Body of pancreas (tissue), 4 donors: ENCODE results near the gene DDX20. TPM values are rescaled to one million over a fixed set of nuclear protein-coding genes. Genes with fewer than 3 reads are reported as not detected.
"Not testable (repeated sequence)": the region's sequence is repeated elsewhere in the genome, so short reads cannot be mapped to it uniquely, and the experiment has no call there.

ENCODE experiments used
- ATAC-seq: fragments of 150-250 bp; one replicate; pipeline ENCODE4 v1.9.1; 2016
- DNase-seq, 4 donors: peaks; one replicate each; pipeline ENCODE4 v3.0.0-alpha.2; 2019
- H3K27ac ChIP-seq, 4 donors: fragments of 200-600 bp; sonication (generic); 1 replicate in 3 of 4; 2 replicates in 1 of 4; pipeline versions ENCODE4 v1.5.1 to v1.6.1; 2016 to 2019; ENCODE audit warnings: mild to moderate bottlenecking in 1 of 4, mixed read lengths in 1 of 4, moderate library complexity in 1 of 4
- H3K27me3 ChIP-seq, 2 donors: fragments of 200-600 bp; sonication (generic); one replicate each; pipeline ENCODE4 v1.6.0; 2016; ENCODE audit warnings: mild to moderate bottlenecking in 1 of 2
- H3K36me3 ChIP-seq, 2 donors: fragments of 200-600 bp; sonication (generic); replicated peaks in 1 of 2; 2 replicates each; pipeline ENCODE4 v1.5.1; 2016; ENCODE audit warnings: low read depth in 2 of 2; ENCODE audit not compliant: insufficient read depth in 1 of 2
- H3K4me1 ChIP-seq: fragments of 200-600 bp; sonication (generic); one replicate; pipeline ENCODE4 v1.6.0; 2016
- H3K4me3 ChIP-seq, 2 donors: fragments of 200-600 bp; sonication (generic); 1 replicate in 1 of 2; 2 replicates in 1 of 2; pipeline ENCODE4 v1.5.1; 2016 to 2019
- H3K9me3 ChIP-seq, 3 donors: fragments of 200-600 bp; sonication (generic); 1 replicate in 2 of 3; 2 replicates in 1 of 3; pipeline ENCODE4 v1.5.1; 2016
- POLR2A ChIP-seq, 3 donors: fragments of 450-650 bp; IDR thresholded peaks; one replicate each; pipeline ENCODE4 v1.6.1; 2016; ENCODE audit warnings: antibody characterized with exemption in 3 of 3, mild to moderate bottlenecking in 2 of 3
- WGBS, 2 donors: methylation state at CpG; one replicate each; pipeline ENCODE4 v1.1.5; 2017; 5-methylcytosine and 5-hydroxymethylcytosine counted together
- intact Hi-C: fragments of 100-400 bp; cut with DNase I; formaldehyde crosslinking; loops from one replicate; pipeline ENCODE4 v1.15.1; 2023
- total RNA-seq, 2 donors: library from RNA; depleted of rRNA; stranded (reverse); fragments of >200 nt; gene quantifications; one replicate each; pipeline ENCODE4 v1.1.0, GENCODE V29; 2016
- TF ChIP-seq, protein P1 (sequence below), 7 experiments: fragments of 450-650 bp in 4 of 7; fragments of 200-600 bp in 3 of 7; sonication (generic) in 3 of 7; IDR thresholded peaks; one replicate each; pipeline ENCODE4 v1.5.1; 2016 to 2019; ENCODE audit warnings: antibody characterized with exemption in 7 of 7

The DDX20 gene
- total RNA-seq, 2 donors from 2014 or later = 5.7 to 34.3 TPM

DNA sequence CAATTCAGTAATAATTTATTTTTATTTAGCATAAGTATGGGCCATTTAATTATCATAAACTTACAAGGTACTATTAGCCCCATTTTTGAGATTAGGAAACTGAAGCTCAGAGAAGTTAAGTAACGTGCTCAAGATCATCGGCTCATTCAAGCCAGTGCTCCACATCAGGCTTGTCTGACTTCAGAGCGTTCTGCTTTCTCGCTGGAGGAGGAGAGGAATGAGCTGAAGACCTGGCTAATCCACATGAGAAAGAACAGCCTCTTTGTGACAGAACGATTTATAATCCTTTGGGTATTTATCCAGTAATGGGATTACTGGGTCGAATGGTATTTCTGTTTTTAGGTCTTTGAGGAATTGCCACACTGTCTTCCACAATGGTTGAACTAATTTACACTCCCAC lies 39.7 kb downstream of the DDX20 start:
- H3K36me3 ChIP-seq = no peaks in the 10 kb centered on the region
- H3K27me3 ChIP-seq = no peaks in the 10 kb centered on the region
- H3K4me3 ChIP-seq = no peak overlapping the region
- no peak overlapping the region for H3K27ac ChIP-seq
- WGBS, 2 donors = 80 to 85% methylated on average over 6 of the region's 6 CpGs
- intact Hi-C loops = loop anchor here (10.0 kb wide), 1 partner anchor 189 kb away; the partner anchor contains the start of gene KCND3
- DNase-seq = no peak
- no peaks in the 10 kb centered on the region for H3K9me3 ChIP-seq
- TF ChIP-seq, protein P1, sequence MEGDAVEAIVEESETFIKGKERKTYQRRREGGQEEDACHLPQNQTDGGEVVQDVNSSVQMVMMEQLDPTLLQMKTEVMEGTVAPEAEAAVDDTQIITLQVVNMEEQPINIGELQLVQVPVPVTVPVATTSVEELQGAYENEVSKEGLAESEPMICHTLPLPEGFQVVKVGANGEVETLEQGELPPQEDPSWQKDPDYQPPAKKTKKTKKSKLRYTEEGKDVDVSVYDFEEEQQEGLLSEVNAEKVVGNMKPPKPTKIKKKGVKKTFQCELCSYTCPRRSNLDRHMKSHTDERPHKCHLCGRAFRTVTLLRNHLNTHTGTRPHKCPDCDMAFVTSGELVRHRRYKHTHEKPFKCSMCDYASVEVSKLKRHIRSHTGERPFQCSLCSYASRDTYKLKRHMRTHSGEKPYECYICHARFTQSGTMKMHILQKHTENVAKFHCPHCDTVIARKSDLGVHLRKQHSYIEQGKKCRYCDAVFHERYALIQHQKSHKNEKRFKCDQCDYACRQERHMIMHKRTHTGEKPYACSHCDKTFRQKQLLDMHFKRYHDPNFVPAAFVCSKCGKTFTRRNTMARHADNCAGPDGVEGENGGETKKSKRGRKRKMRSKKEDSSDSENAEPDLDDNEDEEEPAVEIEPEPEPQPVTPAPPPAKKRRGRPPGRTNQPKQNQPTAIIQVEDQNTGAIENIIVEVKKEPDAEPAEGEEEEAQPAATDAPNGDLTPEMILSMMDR (IDR thresholded peaks at IDR 0.05) = no peak
- no peak for TF ChIP-seq POLR2A (IDR thresholded peaks at IDR 0.05)
- no peak for ATAC-seq
- no peaks in the 10 kb centered on the region for H3K4me1 ChIP-seq

DNA sequence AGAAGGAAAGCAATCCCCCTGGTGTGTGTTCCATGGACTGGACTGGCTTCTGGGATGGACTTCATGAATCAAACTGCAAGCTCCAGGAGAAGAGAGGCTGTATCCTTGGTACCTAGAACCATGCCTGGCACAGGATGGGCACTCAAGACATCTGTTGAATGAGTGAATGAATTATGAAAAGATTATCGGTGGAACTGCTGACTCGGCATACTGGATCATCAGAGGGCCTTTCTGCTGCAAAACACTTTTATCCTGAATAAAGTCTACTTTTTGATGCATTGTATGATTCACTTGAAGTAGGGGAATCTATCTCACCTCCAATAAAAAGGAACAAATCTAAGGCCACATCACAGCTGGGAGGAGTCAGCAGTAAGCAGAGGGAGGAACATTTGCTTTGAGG lies 42.9 kb downstream of the DDX20 start:
- H3K36me3 ChIP-seq = no peaks in the 10 kb centered on the region
- ATAC-seq (no peak), DNase-seq (no peak)
- H3K27me3 ChIP-seq = no peaks in the 10 kb centered on the region
- WGBS, 2 donors = 92 to 93% methylated on average over 2 of the region's 2 CpGs
- no peak for TF ChIP-seq POLR2A (IDR thresholded peaks at IDR 0.05)
- TF ChIP-seq, protein P1 (IDR thresholded peaks at IDR 0.05) = no peak
- H3K4me3 ChIP-seq = no peak overlapping the region
- H3K4me1 ChIP-seq = no peaks in the 10 kb centered on the region
- intact Hi-C loops = loop anchor here (10.0 kb wide), 1 partner anchor 186 kb away; the partner anchor contains the start of gene KCND3
- H3K9me3 ChIP-seq = no peaks in the 10 kb centered on the region
- H3K27ac ChIP-seq = no peak overlapping the region

DNA sequence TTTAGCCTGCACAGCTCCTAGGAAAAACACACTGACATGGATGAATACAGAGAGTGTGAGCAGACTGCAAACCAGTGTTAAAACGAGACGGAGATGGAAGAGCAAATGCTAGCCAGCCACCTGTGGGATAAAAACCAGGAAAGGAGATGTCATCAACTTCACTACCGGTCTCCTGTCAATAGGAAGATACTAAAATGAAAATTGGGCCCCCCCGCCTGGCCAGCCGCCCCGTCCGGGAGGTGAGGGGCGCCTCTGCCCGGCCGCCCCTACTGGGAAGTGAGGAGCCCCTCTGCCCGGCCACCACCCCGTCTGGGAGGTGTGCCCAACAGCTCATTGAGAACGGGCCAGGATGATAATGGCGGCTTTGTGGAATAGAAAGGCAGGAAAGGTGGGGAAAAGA lies 44.0 kb downstream of the DDX20 start:
- H3K36me3 ChIP-seq, ATAC-seq, H3K4me1 ChIP-seq, DNase-seq, H3K4me3 ChIP-seq, H3K27me3 ChIP-seq, H3K9me3 ChIP-seq, H3K27ac ChIP-seq: not testable (repeated sequence)
- intact Hi-C loops = loop anchor here (10.0 kb wide), 1 partner anchor 185 kb away; the partner anchor contains the start of gene KCND3
- WGBS, 2 donors = 84 to 93% methylated on average over 4 to 9 of the region's 14 CpGs

DNA sequence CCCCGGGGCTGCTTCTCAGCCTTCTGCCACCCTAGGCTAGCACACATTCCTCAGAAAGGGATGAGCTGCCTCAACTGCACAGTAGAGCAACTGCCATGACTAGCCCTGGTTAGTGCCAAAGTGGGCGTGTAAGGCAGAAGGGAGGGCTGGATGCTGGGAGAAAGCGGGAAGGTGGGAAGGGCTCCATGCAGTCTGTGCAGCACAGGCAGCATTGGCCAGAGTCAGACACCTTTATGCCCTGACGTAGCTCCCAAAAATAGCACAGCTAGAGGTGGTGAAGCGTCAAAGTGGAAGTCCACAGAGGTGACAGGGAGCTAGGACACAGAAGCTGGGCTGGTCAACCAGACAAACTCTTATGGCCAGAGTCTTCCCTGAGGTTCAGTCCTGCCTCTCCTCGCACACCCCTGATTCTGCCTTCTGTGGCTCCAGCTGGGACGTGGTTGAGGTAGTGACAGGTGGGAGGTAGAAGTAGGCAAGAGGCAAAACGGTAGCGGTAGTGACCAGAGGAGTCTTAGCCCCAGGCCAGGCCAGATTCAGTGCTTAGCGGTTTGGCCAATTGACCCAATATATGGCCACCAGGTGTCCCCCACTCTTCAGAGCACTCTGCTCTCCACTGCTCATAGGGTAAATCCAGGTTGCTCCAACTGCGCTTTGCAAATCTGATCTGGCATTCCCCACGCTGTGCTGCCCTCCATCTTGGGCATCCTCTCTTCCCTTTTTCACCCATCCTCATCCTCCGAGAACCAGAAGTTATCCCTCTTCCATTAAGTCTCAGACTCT lies 45.6 kb downstream of the DDX20 start:
- Histone ChIP-seq H3K4me1 (no peaks in the 10 kb centered on the region), H3K27ac (no peak overlapping the region), H3K36me3 (no peaks in the 10 kb centered on the region), H3K9me3 (no peaks in the 10 kb centered on the region), H3K27me3 (no peaks in the 10 kb centered on the region), H3K4me3 (no peak overlapping the region)
- TF ChIP-seq, protein P1 (IDR thresholded peaks at IDR 0.05) = peak in 2 of 7 experiments; percentile 21 to 35
- TF ChIP-seq POLR2A (IDR thresholded peaks at IDR 0.05) = no peak
- intact Hi-C loops = no loop called here
- no peak for ATAC-seq
- 69 to 81% methylated on average over 13 of the region's 13 CpGs for WGBS, 2 donors
- DNase-seq = peak in 1 of 4 donors; percentile 25

DNA sequence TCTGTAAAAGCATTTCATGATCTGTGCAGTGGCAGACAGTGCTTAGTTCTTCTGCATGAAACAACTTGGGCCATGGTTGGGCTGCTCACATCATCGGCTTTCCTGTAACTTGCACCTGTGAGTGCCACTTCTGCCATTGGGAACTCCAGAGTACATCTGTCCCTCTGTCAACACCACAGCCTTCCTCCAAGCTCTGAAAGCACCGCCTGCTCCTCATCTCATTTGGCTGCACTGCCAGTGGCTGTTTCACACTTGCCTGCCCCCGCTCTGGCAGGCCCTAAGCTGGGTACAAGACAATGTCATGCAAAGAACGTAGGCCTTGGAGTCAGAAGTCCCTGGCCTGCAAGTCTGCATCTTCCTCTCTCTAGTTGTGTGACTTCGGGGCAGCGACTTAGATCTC lies 46.4 kb downstream of the DDX20 start:
- Histone ChIP-seq H3K9me3 (no peaks in the 10 kb centered on the region), H3K4me3 (no peak overlapping the region), H3K27me3 (no peaks in the 10 kb centered on the region), H3K4me1 (no peaks in the 10 kb centered on the region), H3K27ac (no peak overlapping the region), H3K36me3 (no peaks in the 10 kb centered on the region)
- ATAC-seq = no peak
- DNase-seq = no peak
- TF ChIP-seq POLR2A (IDR thresholded peaks at IDR 0.05) = no peak
- TF ChIP-seq, protein P1 (IDR thresholded peaks at IDR 0.05) = no peak
- 89 to 90% methylated on average over 6 of the region's 6 CpGs for WGBS, 2 donors
- intact Hi-C loops = no loop called here
